Activated CD8-positive, alpha-beta memory T cell treated with anti-CD3 and anti-CD28 coated beads for 4 hours (primary cell): ENCODE data around the gene RGS11.
"Not testable (repeated sequence)": the region's sequence is repeated elsewhere in the genome, so short reads cannot be mapped to it uniquely, and the experiment has no call there.

Experiments
- DNase-seq, 2 donors: peaks; one replicate each; pipeline ENCODE4 v3.0.0-alpha.2; 2020; ENCODE audit warnings: low read depth in 2 of 2

RGS11 gene

DNA sequence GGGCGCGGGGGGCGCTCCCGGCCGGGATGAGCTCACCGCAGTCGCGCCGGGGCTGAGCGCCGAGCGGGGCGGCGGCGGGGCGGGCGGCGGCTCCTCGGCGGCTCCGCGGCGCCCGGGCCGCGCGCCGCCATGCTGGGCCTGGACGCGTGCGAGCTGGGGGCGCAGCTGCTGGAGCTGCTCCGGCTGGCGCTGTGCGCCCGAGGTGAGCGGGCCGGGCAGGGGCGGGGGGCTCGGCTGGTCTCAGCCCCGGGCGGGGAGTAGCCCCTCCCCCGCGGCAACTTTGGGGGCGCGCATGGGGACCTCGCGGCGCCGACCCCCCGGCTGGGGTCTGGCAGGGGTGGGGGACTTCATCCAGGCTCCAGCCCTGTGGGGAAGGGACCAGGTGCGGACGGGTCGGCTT, 4.8 kb upstream of the RGS11 start, which contains the start of gene ARHGDIG:
ARHGDIG (plus strand) TSS at position 40 of the 400 bp plus-strand sequence; CDS start at position 130, 90 bp downstream.
- DNase-seq, result no peak

DNA sequence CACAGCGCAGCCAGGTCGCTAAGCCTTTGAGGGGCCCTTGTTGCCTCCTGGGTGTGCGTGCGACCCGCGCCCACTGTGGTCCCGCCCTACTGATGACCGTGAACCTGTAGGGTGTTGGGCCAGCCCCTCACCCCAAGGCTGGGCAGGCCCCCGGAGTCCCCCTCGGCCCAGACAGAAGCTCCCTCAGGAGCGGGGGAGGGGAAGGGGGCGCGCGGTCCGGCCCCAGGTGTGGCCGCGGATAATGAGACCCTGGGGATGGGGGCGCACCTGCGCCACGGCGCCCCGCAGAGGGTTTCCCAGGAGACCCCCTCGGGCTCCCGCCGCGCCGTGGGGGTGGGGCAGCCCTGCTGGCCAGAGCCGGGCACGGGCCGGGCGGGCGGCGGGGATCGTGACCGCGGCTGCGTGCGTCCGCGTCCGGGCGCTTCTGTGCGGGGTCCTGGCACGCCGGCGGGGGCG, 4.3 kb upstream of the RGS11 start:
- no peak for DNase-seq

- no peak for DNase-seq
Observed at GRCh38 chr16:279531-279930, 3.8 kb upstream of the RGS11 start.

GRCh38 chr16:278863-279366, 3.2 kb upstream of the RGS11 start:
- no peak for DNase-seq

DNA sequence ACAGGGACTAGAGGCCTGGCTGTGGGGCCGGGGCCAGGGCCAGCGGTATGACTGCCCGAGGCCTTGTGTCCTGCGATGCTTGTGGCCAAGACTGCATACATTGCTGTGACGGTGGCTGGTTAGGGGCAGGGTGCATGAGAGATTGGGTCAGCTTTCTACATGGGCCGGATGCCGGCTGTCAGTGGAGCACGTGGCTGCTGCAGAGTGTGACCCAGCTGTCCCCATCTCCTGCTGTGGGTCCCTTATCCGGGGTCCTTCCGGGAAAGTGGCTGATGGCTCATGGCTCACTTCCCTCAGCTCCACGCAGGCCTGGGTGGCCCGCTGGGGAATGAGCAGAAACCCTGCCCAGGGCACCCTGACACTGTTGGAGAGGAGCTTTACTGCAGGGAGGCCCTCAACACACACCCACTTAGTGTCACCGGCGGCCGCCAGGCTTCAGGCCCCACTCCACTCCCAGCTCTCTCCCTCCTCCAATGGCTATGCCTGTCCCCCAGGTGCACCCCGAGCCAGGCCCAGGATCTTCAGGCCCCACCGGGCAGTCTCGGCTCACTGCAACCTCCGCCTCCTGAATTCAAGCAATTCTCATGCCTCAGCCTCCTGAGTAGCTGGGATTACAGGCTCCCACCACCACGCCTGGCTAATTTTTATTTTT, 808 bp upstream of the RGS11 start:
- no peak for DNase-seq

- DNase-seq, result no peak
Observed at GRCh38 chr16:275041-275641, 603 bp downstream of the RGS11 start.

- DNase-seq, result no peak
Observed at GRCh38 chr16:273547-274421, 2.0 kb downstream of the RGS11 start.

GRCh38 chr16:272633-273546, 2.9 kb downstream of the RGS11 start:
- DNase-seq, result no peak

DNA sequence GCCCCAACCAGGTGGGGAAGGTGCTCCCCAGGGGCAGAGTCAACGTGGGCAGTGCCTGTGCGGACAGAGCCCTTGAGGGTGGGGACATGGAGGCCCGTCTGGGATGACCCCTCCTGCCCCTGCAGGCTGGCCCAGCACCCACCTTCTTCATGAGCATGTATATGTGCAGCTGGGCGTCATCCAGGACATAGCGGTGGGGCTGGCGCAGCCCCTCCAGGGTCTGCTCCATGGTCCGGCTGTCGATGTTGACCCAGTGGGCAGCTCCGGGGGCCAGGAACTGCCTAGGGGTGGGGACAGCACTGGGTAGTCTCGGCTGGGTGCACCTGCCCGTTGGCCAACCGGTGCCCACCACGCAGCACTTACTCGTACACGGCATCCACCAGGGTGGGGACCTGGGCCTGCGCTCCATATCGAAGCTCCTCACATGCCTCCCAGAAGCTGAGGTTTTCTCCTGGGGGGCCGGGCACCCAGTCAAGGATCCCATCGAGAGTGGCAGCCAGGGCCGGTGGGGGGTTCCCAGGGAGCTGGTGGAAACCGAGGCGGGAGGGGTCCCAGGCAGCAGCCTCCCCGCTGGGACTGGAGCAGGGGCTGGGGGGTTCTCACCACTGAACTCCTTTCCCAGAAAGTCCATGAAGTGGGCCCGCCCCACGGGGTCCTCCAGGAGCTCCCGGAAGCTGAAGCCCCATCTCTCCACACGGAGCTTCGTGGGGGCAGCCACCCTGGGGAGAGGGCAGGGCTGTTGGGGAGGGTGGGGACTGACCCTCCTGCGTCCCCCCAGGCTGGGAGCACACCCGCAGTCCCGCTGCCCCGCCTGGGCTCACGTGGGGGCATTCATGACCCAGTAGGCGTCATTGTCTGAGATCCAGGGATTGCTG, 5.1 kb downstream of the RGS11 start:
- no peak for DNase-seq

GRCh38 chr16:269061-269796, 6.5 kb downstream of the RGS11 start:
- no peak for DNase-seq

DNA sequence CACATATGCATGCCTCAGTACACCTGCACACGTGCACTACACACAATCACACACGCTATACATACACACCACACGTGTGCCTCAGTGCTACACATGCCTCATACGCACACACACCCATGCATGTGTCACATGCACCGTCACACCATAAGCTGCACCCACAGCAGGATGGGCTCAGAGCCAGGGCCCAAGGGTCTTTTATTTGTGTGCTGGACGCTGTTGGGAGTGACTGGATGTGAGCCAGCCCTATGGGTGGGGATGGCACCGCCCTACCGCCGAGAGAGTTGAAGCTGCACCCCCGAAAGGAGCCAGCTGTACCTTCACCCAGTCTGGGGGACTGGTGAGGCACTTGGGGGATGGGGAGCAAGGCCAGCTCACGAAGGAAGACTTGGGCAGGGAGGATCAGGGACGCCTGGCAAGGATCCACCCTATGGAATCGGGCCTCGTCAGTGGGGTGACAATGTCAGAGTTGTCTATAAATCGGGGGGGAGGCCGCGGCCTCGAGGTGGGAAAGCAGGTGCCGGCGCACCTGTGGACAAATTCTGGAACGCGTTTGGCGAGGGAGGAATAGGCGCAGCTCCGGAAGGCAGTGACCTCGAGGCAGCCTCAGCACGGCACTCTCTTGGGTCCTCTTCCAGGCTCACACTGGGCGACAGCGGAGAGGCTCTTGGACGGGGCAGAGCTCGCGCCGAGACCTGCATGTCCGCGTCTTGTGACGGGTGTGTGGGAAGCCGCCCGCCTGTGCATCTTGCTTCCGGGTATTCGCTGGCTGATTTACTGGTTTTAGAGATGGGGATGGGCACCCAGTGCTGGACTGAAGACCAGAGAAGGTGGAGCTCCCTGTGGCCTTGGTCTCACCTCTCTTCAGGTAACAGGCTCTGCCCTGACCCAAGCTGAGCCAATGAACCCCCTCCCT, 7.3 kb downstream of the RGS11 start:
- DNase-seq, result no peak

GRCh38 chr16:267562-267961, 8.2 kb downstream of the RGS11 start:
- not testable (repeated sequence) for DNase-seq

DNA sequence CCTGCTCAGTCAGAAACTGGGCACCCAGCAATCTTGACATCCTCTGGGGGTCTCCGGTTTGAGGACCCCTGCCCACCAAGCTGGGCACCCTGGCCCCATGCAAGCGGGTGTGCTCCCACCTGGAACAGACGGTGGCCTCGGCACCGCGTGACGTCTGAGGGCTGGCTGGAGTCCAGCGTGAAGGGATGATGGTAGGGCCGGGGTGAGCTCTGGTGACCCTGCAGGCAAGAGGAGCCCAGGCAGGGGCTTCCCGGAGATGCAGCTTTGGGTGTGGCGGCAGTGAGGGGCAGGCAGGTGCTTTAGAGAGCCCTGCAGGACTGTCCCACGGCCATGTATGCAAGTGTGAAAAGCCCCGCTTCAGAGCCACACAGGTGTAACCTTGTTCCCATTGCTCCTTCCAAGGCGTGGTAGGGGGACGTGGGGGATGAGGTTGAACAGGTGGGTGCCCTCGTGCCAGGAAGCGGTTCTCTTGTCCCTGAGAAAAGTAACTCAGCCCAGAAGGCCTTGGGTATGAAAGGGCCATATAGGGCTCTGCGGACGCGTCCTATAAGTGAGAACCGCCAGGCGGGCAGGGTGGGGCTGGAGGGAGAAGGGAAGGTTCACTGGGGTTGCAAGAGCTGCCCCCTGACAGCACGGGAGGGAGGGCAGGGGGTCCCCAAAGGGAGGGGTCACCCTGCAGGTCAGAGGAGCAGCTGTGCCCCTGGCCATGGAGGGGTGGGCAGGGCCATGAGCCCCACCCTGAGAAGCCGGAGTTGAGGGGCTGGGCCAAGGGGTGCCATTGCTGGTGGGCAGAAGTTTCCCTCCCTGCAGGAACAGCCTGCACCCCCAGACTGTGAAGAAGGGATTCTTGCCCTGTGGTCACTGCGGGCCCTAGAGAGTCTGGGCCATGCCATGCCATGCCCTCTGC, 9.2 kb downstream of the RGS11 start:
- no peak for DNase-seq

- DNase-seq, result no peak
Observed at GRCh38 chr16:265711-266110, 10.0 kb downstream of the RGS11 start.

DNA sequence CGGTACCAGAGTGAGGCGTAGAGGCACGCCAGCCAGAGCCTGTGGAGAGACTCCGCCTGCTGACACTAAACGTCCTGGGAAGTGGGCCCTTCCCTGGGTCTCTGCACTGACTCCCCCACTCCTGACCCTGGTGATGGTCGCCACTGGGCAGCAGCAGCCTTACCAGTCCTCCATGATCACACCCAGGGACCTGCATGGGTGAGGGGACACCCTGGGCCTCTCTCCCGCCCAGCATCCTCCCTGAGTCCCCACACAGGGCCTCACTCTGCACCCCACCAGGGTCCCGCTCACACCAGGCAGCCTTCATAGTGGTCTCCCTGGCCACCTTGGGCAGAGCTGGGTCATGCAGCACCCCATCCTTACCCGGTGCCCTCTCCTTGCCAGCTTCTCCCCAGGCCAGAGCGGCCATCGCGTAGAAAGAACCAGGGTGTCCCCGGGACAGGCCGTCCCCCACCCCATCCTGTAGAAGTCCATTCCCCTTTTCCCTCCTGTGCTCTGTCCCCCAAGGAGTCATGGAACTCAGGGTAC, 10.7 kb downstream of the RGS11 start:
- no peak for DNase-seq

GRCh38 chr16:264440-264951, 11.2 kb downstream of the RGS11 start:
- no peak for DNase-seq

GRCh38 chr16:263944-264343, 11.8 kb downstream of the RGS11 start:
- no peak for DNase-seq
